Activated CD4-positive, CD25-positive, alpha-beta regulatory T cell treated with anti-CD3 and anti-CD28 coated beads, Interleukin-2, amount 50 U/mL, for 16 hours (primary cell): ENCODE results near the gene LITAF.
"Not testable (repeated sequence)": the region's sequence is repeated elsewhere in the genome, so short reads cannot be mapped to it uniquely, and the experiment has no call there.

Experiments
- DNase-seq: peaks from one replicate; pipeline ENCODE4 v3.0.0-alpha.2; 2020; ENCODE audit warnings: low read depth, low spot score

LITAF gene

DNA sequence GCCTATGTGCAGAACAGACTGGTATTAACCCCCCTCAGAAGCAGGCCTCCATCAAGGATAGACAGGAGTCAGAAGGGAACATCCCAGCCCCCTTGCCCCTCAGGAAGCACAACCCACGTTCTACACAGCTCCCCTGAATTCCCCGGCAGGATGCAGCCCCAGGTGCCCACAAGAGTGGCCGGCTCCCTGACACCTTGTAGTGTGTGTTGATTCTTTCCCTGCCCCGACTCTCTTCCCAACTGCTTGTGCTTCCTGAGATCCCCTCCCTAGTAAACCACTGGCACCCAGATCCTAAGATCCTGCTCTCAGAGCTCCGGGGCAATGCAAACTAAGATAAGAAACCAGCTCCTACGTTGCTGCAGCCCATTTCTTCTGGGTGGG is 34.8 kb upstream of the LITAF start:
- DNase-seq, result no peak

DNA sequence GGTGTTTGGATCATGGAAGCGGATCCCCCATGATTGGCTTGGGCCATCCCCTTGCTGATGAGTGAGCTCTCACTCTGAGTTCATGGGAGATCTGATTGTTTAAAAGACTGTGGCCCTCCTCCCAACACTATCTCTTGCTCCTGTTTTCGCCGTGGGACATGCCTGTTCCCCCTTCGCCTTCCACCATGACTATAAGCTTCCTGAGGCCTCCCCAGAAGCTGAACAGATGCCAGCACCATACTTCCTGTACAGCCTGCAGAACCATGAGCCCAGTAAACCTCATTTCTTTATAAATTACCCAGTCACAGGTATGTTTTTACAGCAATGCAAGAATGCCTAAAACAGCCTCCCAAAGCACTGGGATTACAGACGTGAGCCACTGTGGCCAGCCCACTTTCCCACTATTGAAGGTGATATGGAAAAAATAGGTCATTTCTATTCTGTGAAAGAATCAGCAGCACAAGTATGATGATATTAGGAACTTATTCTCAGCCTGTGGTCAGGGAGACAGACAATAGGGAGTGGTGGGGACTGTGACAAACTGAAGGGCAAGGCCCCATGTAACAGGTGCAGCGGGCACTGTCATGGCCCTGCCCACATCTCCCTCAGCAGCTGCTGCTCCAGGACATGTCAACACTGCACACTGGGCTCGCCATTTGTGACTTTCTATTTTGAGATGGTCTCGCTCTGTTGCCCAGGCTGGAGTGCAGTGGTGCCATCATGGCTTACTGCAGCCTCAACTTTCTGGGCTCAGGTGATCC is 33.7 kb upstream of the LITAF start:
- no peak for DNase-seq

DNA sequence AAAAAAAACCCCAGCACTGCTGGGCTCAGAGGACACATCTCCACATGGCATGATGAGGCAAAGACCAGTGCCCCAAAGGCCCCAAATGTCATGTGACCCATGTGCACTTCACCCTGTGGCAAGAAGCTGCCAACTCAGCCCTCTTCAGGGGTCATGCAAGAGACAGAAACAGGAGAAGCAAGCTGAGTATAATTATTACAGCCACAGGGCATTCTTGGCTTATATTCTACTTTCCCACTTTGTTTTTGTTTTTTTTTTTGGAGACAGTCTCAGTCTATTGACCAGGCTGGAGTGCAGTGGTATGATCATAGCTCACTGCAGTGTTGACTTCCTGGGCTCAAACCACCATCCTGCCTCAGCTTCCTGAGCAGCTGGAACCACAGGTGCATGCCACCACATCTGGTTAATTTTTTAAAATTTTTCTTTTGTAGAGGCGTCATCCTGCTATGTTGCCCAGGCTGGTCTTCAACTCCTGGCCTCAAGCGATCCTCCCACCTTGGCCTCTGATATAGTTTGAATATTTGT is 32.7 kb upstream of the LITAF start:
- no peak for DNase-seq

DNA sequence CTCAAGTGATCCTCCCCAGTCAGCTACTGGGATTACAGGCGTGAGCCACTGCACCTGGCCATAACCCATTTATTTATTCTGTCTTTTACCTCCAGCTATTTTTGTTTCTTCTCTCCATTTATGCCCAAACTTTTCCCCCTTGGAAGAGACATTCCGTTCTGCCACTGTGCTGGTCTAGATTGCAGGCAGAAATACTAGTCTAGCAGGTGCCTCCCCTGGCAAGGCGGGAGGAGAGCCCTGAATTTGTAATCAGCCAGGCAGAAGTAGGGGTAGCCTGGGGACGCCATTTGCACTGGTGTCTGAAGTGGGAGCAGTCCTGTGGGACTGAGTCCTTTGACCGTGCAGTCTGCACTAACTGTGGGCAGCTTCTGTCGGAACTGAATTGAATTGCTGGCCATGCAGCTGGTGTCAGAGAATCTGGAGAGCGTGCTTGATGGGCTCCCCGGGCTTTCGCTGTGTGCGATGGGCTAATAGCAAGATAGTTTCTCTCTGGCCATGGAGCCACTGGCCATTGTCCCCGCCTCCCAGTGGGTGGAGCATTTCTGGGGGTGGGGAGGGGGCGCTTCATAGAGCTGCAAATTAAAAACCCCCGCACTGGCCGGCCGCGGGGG is 31.5 kb upstream of the LITAF start:
- DNase-seq, result no peak

DNA sequence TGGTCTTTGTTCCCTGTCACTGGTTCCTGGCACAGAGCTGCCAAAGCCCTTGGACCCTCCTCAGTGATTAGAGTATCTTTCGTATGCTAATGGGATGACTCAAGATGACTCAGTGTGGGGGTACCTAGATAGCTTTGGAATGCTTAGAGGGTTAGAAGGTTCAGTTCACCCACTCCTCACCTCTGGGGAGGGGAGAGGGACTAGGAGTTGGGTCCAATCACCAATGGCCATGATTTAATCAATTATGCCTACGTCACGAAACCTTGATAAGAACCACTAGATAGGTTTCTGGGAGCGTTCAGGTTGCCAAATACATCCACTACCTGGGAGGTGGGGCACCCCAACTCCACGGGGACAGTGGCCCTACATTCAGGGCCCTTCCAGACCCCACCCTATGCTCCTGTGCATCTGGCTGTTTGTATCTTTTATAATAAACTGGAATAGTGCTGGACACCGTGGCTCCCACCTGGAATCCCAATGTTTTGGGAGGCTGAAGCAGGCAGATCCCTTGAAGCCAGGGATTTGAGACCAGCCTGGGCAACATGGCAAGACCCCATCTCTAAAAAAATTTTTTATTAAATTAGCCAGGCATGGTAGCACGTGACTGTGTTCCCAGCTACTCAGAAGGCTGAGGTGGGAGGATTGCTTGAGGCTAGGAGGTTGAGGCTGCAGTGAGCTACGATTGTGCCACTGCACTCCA is 29.2 kb upstream of the LITAF start:
- DNase-seq, result no peak

DNA sequence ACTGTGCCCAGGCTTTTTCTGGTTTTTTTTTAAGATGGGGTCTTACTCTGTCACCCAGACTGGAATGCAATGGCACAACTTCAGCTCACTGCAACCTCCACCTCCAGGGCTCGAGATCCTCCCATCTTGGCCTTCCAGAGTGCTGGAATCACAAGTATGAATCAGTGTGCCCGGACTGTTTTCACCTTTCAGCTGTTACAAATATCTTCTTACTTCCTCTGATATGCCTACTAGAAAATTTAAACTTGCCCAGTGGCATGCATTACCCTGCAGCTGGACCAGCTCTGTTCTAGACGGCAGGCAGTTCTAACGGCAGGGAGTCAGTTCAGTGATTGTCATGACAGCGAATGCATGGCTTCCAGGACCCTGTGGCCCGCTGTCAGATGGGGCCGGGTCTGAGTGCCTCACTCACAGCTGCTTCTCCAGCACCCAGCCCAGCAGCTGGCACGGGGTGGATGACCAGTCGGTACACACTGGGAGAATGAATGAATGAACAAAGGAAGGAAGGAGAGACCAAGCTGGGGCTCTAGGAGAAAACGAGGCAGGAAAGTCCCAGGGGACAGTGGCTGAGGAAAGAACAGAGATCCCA is 28.0 kb upstream of the LITAF start:
- no peak for DNase-seq

DNA sequence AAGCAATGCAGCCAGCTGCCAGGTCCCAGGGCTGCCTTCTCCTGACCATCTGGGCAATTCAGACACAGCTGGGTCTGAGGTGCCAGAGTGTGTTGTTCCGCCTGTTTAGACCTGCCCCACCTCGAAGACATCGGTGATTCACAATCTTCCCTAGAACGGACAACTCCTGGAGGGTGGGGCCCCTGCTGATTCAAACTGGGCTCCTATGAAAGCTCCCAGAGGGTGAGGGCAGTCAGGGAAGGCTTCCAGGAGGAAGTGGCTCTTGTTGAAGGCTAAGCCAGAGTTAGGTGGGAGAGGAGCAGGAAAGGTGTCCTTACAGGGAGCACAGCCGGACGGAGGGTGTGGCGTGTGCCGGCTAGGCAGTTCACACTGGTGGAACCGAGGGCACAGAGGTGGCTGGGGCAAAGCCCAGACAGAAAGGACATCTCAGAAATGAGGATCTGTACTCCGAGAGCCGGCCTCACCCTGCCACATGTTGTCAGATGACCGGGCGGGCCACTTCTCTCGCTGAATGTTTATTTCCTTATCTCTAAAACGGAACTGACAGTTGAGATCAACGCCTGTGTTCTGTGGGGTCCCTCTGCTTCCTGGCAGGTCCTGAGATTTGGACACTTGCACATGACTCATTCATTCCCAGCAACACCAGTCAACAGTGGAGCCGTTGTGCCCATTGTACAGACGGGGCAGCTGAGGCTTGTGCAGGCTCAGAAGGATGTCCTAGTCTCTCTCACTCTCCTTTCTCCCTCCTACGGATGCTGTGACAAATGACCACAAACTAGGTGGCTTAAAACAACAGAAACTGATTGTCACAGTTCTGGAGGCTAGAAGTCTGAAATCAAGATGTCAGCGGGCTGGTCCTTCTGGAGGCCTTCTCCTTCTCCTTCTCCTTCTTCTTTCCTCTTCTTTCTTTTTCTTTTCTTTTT is 26.9 kb upstream of the LITAF start:
- no peak for DNase-seq

DNA sequence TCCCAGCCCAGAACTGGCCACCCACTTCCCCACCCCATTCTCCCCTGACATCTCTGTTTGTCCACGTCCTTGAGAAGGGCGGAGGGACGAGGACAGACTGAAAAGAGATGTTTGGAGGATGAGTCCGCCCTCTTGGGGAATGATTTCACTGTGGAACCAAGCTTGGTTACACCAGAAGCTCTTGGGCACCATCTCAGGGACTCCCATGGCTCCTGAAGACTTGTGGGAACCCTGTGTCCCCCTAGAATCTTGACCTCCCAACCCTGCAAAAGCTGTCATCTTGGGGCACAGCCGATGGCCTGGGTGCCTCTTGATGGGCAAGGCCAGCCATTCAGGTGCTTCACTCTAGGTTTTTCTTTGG is 25.9 kb upstream of the LITAF start:
- DNase-seq, result no peak

DNA sequence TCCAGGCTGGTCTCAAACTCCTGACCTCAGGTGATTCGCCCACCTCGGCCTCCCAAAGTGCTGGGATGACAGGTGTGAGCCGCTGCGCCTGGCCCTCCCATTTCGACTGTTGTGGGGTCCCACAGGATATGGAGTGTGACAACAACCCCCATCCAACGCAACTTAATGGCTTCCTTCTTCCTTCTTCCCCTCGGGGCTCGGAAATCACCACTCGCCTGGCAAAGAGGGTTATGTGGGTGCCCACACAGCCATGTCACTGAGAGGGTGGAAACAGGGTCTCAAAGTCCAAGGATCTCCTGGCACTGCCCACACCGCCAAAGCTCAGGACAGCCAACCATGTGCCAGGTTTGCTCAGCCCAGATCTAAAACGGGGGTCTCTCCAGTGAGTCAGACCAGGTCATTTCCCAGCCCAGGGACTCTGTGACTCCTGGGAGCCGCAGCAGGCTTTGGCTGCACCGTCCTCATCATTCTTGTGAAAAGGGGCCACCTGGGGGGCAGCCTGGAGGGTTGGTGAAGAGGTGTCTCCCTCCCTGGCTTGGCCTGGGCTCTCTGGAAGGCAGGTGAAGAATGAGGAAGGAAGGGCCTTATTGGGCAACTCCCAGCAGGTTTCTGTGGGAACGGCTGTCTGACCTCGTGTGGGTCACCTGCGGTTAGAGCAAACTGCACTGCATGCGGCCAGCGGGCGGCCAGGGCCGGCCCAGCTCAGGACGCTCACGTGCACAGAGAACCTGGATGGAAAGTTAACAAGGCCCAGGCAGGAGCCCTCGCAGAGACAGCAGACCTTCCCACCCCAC is 25.3 kb upstream of the LITAF start:
- no peak for DNase-seq

DNA sequence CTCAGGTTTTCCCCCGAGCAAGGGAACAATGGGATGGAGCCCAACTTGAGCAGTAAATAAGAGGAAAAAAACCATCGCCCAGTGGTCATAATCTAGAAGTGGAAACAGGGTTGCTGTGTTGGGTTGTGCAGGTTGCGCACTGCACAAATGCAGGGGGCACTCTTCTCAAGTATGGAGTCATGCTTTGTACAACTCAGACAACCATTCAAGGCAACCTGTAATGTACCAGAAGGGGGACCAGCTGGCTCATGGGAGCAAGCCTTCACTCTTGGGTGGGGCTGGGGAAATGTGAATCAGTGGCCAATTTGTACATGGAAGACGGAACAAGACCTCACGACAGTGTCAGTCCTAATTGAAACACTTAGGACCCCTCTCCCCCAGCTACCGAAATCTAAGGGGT is 23.9 kb upstream of the LITAF start:
- DNase-seq, result no peak

DNA sequence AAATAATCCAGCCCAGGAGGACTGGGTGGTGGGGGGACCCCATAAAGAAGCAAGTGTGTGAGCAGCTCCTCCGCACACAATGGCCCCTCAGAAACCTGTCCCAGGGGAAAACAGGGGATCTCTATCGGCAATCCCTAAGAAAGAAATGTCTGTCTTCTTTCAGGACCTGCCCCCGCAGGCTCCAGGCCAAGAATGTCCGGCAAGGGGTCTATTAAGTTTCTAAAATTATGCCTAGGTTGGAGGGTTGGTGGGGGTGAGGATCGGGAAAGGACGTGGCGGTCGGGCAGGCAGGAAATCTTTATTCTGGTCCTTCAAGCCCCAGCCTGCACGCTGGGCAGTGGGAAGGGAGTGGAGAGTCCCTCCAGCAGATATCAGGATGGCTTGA is 23.4 kb upstream of the LITAF start:
- no peak for DNase-seq

DNA sequence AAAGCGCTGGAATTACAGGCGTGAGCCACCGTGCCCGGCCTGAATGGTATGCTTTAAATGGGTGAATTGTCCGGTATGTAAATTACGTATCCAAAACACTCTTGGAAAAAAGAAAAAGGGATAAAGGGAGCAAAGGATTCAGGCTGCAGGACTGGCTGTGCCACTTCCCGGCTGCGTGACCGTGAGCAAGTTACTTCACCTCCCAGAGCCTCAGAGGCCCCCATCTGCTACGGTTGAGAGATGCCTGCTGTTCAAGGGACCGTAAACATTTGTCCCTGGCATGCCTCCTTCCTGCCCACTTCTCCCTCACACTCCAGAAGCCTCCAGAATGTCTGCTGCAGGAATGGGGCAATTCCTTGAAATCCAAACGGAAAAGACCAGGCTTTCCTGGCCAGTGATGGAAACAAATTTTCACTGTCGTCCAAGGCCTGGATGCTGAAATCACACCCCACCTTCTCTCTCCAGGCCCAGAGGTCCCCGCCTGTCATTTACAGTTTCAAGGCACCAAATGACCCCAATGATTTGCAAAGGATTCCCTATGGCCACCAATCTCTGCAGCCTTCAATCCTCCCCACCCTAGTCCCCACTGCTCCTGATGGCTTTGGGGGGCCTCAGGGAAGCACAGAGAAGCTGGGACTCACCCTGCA is 22.9 kb upstream of the LITAF start:
- DNase-seq, result no peak

DNA sequence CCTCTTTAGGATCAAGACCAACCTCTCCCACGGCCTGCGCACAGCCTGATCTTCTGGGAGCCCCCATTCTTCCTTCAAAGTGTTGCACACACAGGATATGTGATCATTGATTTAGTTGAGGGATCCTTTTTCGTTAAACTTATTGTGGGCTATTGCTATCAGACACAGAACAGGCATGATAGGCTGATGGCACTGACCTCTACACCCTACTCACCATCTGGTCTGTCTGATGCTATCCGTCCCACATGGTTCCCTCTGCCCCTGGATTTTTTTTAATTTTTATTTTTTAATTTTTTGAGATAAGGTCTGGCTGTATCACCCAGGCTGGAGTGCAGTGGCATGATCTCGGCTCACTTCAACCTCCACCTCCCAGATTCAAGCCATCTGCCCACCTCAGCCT is 19.2 kb upstream of the LITAF start:
- no peak for DNase-seq

DNA sequence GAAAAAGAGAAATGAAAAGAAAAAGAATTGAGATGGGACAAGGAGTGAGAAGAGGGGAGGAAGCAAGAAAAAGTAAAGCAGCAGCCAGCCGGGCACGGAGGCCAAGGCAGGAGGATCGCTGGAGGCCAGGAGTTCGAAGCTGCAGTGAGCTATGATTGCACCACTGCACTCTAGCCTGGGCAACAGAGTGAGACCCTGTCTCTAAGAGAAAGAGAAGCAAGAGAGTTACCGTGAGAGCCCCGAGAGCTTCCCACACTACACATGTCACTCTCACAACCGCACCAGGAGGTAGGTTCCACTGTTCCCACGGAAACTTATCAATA is 18.8 kb upstream of the LITAF start:
- no peak for DNase-seq

DNA sequence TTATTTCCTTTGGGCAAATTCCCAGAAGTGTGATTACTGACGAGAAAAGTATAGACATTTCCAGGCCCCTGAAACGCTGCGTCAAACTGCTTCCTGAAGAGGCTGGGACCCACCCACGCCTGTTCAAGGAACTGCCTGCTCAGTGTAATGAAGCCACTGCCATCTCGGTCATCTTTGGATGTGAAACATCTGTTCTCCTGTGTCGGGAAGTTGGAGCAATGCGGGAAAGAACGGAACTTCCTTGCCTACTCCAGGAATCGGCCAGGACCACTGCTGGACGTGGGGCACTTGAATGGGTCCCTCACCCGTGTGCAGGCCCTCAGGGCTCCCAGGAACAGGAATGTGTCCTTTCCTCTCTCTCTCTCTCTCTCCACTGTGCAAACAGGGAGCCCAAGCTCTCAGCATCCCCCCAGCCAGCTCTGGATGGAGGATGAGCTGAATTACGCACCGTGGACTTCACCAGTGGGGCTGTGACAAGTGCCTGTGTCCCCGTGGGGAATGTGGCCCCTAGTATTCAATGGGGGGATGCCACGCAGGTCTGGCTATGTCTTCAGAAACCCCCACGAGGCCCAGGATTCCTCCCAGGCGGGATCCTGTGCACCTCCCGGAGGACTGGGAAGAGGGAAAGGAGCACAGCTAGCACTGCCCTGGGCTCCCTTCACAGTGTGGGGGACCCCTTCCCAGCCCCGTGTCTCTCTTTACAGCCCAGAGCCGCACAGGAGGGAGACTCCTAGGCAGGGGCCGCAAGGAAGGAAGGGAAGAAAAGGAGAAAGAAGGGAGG is 18.3 kb upstream of the LITAF start:
- DNase-seq, result no peak

DNA sequence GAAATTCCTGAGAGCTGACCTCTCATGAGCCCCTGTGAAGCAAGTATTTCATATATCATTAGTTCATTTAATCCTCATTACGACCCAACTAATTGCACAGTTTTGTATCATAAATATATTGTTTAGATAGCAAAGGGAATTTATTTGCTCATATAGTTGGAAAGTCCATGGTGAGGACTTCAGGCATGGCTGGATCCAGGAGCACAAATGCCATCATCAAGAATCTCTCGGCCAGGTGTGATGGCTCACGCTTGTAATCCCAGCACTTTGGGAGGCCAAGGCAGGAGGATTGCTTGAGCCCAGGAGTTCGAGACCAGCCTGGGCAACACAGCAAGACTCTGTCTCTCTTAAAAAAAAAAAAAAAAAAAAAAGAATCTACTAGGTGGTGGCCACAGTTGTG is 17.6 kb upstream of the LITAF start:
- not testable (repeated sequence) for DNase-seq

DNA sequence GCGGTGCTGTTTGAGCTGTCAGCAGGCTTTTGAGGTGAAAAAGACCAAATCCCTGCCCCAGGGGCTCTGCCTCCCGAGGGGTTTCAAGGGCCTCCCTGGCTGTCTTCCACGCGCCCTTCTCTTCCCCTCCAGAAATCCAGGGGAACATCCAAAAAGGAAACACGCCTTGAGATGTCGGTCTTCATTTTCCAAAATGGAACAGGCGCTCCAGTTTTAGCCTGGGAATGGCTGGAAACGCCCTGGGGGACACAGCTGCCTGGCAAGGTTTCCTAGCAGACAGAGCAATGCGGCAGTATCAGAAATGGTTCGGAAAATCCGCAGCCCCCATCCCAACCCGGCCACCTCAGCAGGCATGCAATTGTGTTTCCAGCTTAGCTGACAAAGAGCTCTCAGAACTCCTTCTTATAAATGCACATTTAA is 16.6 kb upstream of the LITAF start:
- no peak for DNase-seq

DNA sequence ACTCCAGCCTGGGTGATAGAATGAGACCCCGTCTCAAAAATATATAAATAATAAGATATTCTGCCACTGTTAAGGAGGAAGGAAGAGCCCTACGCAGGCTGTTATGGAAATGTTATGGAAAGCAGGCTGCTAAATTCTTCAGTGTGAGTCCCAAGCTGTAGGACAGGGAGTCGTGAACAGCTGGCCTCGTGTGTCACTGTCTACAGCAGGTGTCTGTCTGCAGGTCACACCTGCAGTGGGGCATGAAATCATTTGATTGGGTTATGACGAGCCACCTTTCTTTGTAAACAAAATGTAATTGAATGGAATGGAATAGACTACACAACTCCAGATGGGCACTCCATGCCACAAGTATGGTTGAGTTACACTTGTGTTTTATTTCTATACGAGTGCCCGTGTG is 15.6 kb upstream of the LITAF start:
- DNase-seq, result no peak

DNA sequence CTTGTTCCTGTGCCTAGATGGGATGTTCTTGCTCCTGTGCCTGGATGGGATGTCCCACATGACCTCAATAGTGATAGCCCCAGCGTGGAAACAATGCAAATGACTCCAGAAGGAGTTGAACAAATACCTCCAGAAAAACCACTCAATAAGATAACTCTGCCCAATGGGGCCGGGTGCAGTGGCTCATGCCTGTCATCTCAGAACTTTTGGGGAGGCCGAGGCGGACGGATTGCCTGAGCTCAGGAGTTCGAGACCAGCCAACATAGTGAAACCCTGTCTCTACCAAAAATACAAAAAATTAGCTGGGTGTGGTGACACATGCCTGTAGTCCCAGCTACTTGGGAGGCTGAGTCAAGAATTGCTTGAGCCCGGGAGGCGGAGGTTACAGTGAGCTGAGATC is 15.2 kb upstream of the LITAF start:
- no peak for DNase-seq

DNA sequence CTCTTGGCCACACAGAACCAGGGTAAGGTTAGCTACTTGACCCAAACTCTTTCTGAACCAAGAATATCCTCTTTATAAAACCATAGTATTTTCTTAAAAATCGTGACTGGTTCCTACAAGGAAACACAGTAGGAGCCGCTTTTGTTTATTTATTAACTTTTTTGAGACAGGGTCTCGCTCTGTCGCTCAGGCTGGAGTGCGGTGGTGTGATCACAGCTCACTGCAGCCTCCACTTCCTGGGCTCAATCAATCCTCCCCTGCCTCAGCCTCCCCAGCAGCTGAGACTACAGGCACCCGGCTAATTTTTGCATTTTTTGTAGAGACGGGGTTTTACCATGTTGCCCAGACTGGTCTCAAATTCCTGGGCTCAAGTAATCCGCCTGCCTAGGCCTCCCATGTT is 14.7 kb upstream of the LITAF start:
- DNase-seq, result no peak
